ENCODE data around the gene ERFE.

GRCh38 chr2:238152771-238153688, 5.7 kb upstream of the ERFE start:
- TF ChIP-seq EP300 (IDR thresholded peaks at IDR 0.05) (no peak), CTCF (IDR thresholded peaks at IDR 0.05) (no peak)

Measured in stomach (tissue), 4 donors.